H1 (cell line): ENCODE data around the gene LYZL4. TPM values are rescaled to one million over a fixed set of nuclear protein-coding genes. Genes with fewer than 3 reads are reported as not detected.

ENCODE experiments used
- CTCF ChIA-PET: fragments of 300-600 bp; sonication (Branson Sonifier 250); formaldehyde crosslinking; loops from one replicate; lab custom pipeline; 2021; ENCODE audit not compliant: partially characterized antibody; lab: Charles Lee
- POLR2A ChIA-PET: fragments of 300-600 bp; sonication (Branson Sonifier 250); formaldehyde crosslinking; loops from one replicate; lab custom pipeline; 2021; ENCODE audit warnings: inconsistent platforms; ENCODE audit not compliant: partially characterized antibody; lab: Charles Lee
- DNase-seq, 2 experiments: peaks; one replicate each; pipeline versions ENCODE4 v3.0.0 to v3.0.0-alpha.2; 2010 to 2022; ENCODE audit warnings: low spot score in 2 of 2, low read depth in 1 of 2, mixed read lengths in 1 of 2
- FAIRE-seq: peaks from 2 replicates; lab custom pipeline; 2011; peaks lifted over from hg19 to GRCh38; lab: Jason Lieb, UNC
- H2AFZ ChIP-seq: 2 replicates; pipeline ENCODE4 v1.8.1; 2012; ENCODE audit warnings: low read length, inconsistent platforms
- H2AK5ac ChIP-seq: 2 replicates; pipeline ENCODE4 v1.6.1; 2013; ENCODE audit warnings: low read depth, low read length
- H2BK120ac ChIP-seq: replicated peaks from 2 replicates; pipeline ENCODE3; 2013; ENCODE audit warnings: low read depth, low read length, inconsistent platforms
- H2BK12ac ChIP-seq: 2 replicates; pipeline ENCODE4 v1.6.1; 2013; ENCODE audit warnings: low read depth, low read length
- H2BK15ac ChIP-seq: 2 replicates; pipeline ENCODE4 v1.6.1; 2013; ENCODE audit warnings: low read length
- H2BK20ac ChIP-seq: 2 replicates; pipeline ENCODE4 v1.6.1; 2013; ENCODE audit warnings: low read length
- H2BK5ac ChIP-seq: 2 replicates; pipeline ENCODE4 v1.6.1; 2013; ENCODE audit warnings: low read depth, low read length
- H3K14ac ChIP-seq: 2 replicates; pipeline ENCODE4 v1.6.1; 2013; ENCODE audit warnings: inconsistent platforms; ENCODE audit not compliant: insufficient read length
- H3K18ac ChIP-seq: 2 replicates; pipeline ENCODE4 v1.6.1; 2013; ENCODE audit warnings: low read length; ENCODE audit errors: extremely low read depth
- H3K23ac ChIP-seq: 2 replicates; pipeline ENCODE4 v1.6.1; 2013; ENCODE audit warnings: inconsistent platforms; ENCODE audit not compliant: insufficient read length
- H3K23me2 ChIP-seq: 2 replicates; pipeline ENCODE4 v1.6.1; 2013; ENCODE audit warnings: low read depth, low read length
- H3K27ac ChIP-seq: 2 replicates; pipeline ENCODE4 v1.6.1; 2011; ENCODE audit warnings: low read depth, low read length, inconsistent platforms
- H3K27me3 ChIP-seq, 4 experiments: replicated peaks in 1 of 4; 1 replicate in 1 of 4; 2 replicates in 3 of 4; pipeline versions ENCODE4 v1.6.1 to v1.8.1; 2011 to 2013; ENCODE audit warnings: low read length in 3 of 4, mild to moderate bottlenecking in 3 of 4, inconsistent platforms in 2 of 4, mixed read lengths in 2 of 4, moderate library complexity in 1 of 4; ENCODE audit not compliant: control insufficient read depth in 3 of 4, insufficient read depth in 3 of 4; ENCODE audit errors: extremely low read depth in 1 of 4
- H3K36me3 ChIP-seq, 4 experiments: 2 replicates each; pipeline versions ENCODE4 v1.6.1 to v1.8.1; 2011 to 2013; ENCODE audit warnings: mild to moderate bottlenecking in 4 of 4, low read length in 3 of 4, moderate library complexity in 2 of 4, control low read depth in 1 of 4, inconsistent platforms in 1 of 4; ENCODE audit not compliant: insufficient read depth in 4 of 4, control insufficient read depth in 2 of 4
- H3K4ac ChIP-seq: replicated peaks from 2 replicates; pipeline ENCODE3; 2013; ENCODE audit warnings: low read length, low read depth, mixed read lengths, inconsistent platforms; ENCODE audit not compliant: insufficient read length
- H3K4me1 ChIP-seq, 4 experiments: replicated peaks in 1 of 4; 1 replicate in 1 of 4; 2 replicates in 3 of 4; pipeline versions ENCODE4 v1.6.1 to v1.8.1; 2011 to 2013; ENCODE audit warnings: low read length in 3 of 4, inconsistent platforms in 2 of 4, mixed read lengths in 1 of 4; ENCODE audit not compliant: insufficient read depth in 4 of 4, control insufficient read depth in 3 of 4
- H3K4me2 ChIP-seq, 2 experiments: 2 replicates each; pipeline versions ENCODE4 v1.6.1 to v1.8.1; 2011 to 2013; ENCODE audit warnings: low read depth in 2 of 2, low read length in 2 of 2, control low read depth in 1 of 2, inconsistent platforms in 1 of 2, mild to moderate bottlenecking in 1 of 2; ENCODE audit not compliant: insufficient read depth in 1 of 2
- H3K4me3 ChIP-seq, 4 experiments: fragments of 200-600, 300-600 bp in 1 of 4; sonication (generic), shearing (Covaris generic), sonication (Bioruptor Twin) in 1 of 4; 2 replicates each; pipeline versions ENCODE4 v1.5.1 to v1.8.1; 2011 to 2016; ENCODE audit warnings: low read length in 4 of 4, low read depth in 3 of 4, control low read depth in 2 of 4, inconsistent platforms in 2 of 4, mild to moderate bottlenecking in 2 of 4, mixed read lengths in 1 of 4, moderate library complexity in 1 of 4; ENCODE audit not compliant: insufficient read depth in 2 of 4; ENCODE audit errors: extremely low read depth in 1 of 4
- H3K56ac ChIP-seq: replicated peaks from 2 replicates; pipeline ENCODE3; 2013; ENCODE audit warnings: low read depth, mild to moderate bottlenecking, mixed read lengths, low read length, inconsistent platforms; ENCODE audit not compliant: insufficient read length
- H3K79me1 ChIP-seq: 2 replicates; pipeline ENCODE4 v1.6.1; 2013; ENCODE audit warnings: low read depth, low read length, control low read depth
- H3K79me2 ChIP-seq, 2 experiments: 2 replicates each; pipeline versions ENCODE4 v1.6.1 to v1.8.1; 2012 to 2013; ENCODE audit warnings: low read length in 2 of 2, mild to moderate bottlenecking in 2 of 2, inconsistent platforms in 1 of 2; ENCODE audit not compliant: insufficient read depth in 2 of 2, control insufficient read depth in 1 of 2
- H3K9ac ChIP-seq, 4 experiments: replicated peaks in 1 of 4; 1 replicate in 1 of 4; 2 replicates in 3 of 4; pipeline versions ENCODE4 v1.6.1 to v1.8.1; 2011 to 2013; ENCODE audit warnings: low read depth in 3 of 4, low read length in 3 of 4, control low read depth in 2 of 4, mild to moderate bottlenecking in 2 of 4, moderate library complexity in 2 of 4, inconsistent platforms in 1 of 4; ENCODE audit errors: extremely low read depth in 1 of 4
- H3K9me3 ChIP-seq, 2 experiments: 2 replicates each; pipeline versions ENCODE4 v1.6.1 to v1.8.1; 2012 to 2013; ENCODE audit warnings: mild to moderate bottlenecking in 2 of 2, moderate library complexity in 2 of 2, control low read depth in 1 of 2, inconsistent platforms in 1 of 2, low read depth in 1 of 2, low read length in 1 of 2, mixed read lengths in 1 of 2; ENCODE audit not compliant: insufficient read depth in 2 of 2
- H4K20me1 ChIP-seq, 2 experiments: replicated peaks in 1 of 2; 2 replicates each; pipeline versions ENCODE3 to v1.8.1; 2011 to 2013; ENCODE audit warnings: inconsistent platforms in 2 of 2, low read length in 2 of 2, mild to moderate bottlenecking in 1 of 2; ENCODE audit not compliant: insufficient read depth in 2 of 2, control insufficient read depth in 1 of 2
- H4K5ac ChIP-seq: 2 replicates; pipeline ENCODE4 v1.6.1; 2013; ENCODE audit warnings: low read length, low read depth, mixed read lengths, inconsistent platforms; ENCODE audit not compliant: insufficient read length
- H4K8ac ChIP-seq: 2 replicates; pipeline ENCODE4 v1.8.0; 2013; ENCODE audit warnings: mild to moderate bottlenecking, moderate library complexity, low read length, inconsistent platforms; ENCODE audit not compliant: insufficient read depth; ENCODE audit errors: extremely low read depth
- H4K91ac ChIP-seq: replicated peaks from 2 replicates; pipeline ENCODE3; 2013; ENCODE audit warnings: low read length, mixed read lengths, inconsistent platforms; ENCODE audit not compliant: insufficient read length
- BACH1 ChIP-seq: IDR thresholded peaks from 2 replicates; pipeline ENCODE4 v1.6.1; 2012; ENCODE audit warnings: low read length, improper control_type of control experiment
- BCL11A ChIP-seq, 2 experiments: IDR thresholded peaks; one replicate each; pipeline ENCODE4 v1.6.1; 2011; ENCODE audit warnings: low read depth in 2 of 2, low read length in 2 of 2, mild to moderate bottlenecking in 2 of 2
- BRCA1 ChIP-seq: IDR thresholded peaks from 2 replicates; pipeline ENCODE4 v1.6.1; 2012; ENCODE audit warnings: low read depth, low read length, improper control_type of control experiment
- KDM5A ChIP-seq: fragments of 200-600 bp; IDR thresholded peaks from 2 replicates; pipeline ENCODE4 v1.7.1; 2012; ENCODE audit warnings: mild to moderate bottlenecking, low read length, inconsistent platforms, mixed read lengths
- PHF8 ChIP-seq: fragments of 200-600 bp; sonication (generic); conservative IDR thresholded peaks from 2 replicates; pipeline ENCODE4 v1.7.1; 2012; ENCODE audit warnings: low read depth, mild to moderate bottlenecking, inconsistent platforms, low read length, moderate library complexity
- RBBP5 ChIP-seq: IDR thresholded peaks from 2 replicates; pipeline ENCODE4 v1.7.1; 2012; ENCODE audit warnings: low read depth, mild to moderate bottlenecking, inconsistent platforms, low read length, moderate library complexity, borderline replicate concordance
- WGBS, 2 experiments: shearing (Covaris generic) in 1 of 2; methylation state at CpG; one replicate each; pipeline versions ENCODE4 v1.1.6 to v1.1.7; 2013 to 2015; ENCODE audit warnings: low lambda C conversion rate in 2 of 2, mixed read lengths in 2 of 2, inconsistent platforms in 1 of 2, low coverage in 1 of 2, missing lambda C conversion rate in 1 of 2; ENCODE audit not compliant: insufficient replicate concordance in 2 of 2, insufficient coverage in 1 of 2, insufficient read length in 1 of 2; ENCODE audit errors: extremely low coverage in 1 of 2, missing lambda C conversion rate in 1 of 2; 5-methylcytosine and 5-hydroxymethylcytosine counted together
- polyA plus RNA-seq, 7 experiments: library from polyadenylated mRNA; depleted of rRNA in 3 of 7; stranded (reverse) in 5 of 7; unstranded in 2 of 7; fragments of >200 nt in 5 of 7; fragments of 200-250 nt in 2 of 7; gene quantifications; 1 replicate in 5 of 7; 2 replicates in 1 of 7; 4 replicates in 1 of 7; pipeline versions ENCODE4 v1.2.1 to v1.2.3, GENCODE V29; 2011 to 2013; ENCODE audit warnings: missing spikeins in 2 of 7, mixed read lengths in 2 of 7
- total RNA-seq: library from RNA; stranded (reverse); fragmentation: NEBNext Ultra II Directional; extraction: Animal tissue kit (Norgen Biotek cat#: 25700); gene quantifications from 2 replicates; pipeline ENCODE4 v1.2.1, GENCODE V29; 2021
- TF ChIP-seq, protein P1 (sequence below): IDR thresholded peaks from 2 replicates; pipeline ENCODE4 v1.6.1; 2012; ENCODE audit warnings: low read length, inconsistent platforms

LYZL4 gene
- total and polyA plus RNA-seq, 2 of the 8 experiments (the other 6 are each of a cell fraction or from before 2014, with no cell fraction given): not detected

DNA sequence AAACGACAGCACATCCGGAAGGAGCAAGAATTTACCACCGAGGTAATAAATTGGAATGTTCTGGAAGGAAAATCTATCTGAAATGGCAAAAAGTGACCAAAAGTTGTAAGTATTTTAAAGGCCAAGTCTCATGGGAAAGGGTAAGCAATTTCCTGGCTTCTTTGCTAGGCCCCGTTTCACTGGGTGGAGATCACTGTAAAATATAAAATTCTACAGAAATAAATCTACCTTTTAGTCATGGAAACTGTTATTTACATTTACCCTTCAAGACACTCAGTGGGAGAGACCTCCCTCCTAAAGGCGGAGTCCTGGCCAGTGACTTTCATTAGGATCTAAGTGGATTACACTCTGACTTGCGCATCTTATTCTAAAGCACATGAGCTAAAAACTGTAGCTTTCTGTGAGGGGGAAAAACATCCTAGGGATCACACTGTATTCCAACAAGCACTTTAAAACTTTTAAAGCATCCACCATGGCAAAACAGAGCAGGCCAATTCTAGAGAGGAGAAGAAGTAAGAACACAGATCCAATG is 28.8 kb downstream of the LYZL4 start:
- DNase-seq: no peak
- H3K79me2 ChIP-seq: no peaks in the 10 kb centered on the region
- no peak overlapping the region for H4K8ac ChIP-seq
- no peak overlapping the region for H2BK5ac ChIP-seq
- TF ChIP-seq KDM5A (no peak), BRCA1 (no peak), BCL11A (IDR thresholded peaks at IDR 0.05; ENCODE audit: low read depth in 2 of 2, low read length in 2 of 2) (no peak), BACH1 (no peak), PHF8 (no peak), RBBP5 (no peak)
- TF ChIP-seq, protein P1, sequence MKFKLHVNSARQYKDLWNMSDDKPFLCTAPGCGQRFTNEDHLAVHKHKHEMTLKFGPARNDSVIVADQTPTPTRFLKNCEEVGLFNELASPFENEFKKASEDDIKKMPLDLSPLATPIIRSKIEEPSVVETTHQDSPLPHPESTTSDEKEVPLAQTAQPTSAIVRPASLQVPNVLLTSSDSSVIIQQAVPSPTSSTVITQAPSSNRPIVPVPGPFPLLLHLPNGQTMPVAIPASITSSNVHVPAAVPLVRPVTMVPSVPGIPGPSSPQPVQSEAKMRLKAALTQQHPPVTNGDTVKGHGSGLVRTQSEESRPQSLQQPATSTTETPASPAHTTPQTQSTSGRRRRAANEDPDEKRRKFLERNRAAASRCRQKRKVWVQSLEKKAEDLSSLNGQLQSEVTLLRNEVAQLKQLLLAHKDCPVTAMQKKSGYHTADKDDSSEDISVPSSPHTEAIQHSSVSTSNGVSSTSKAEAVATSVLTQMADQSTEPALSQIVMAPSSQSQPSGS: no peak
- POLR2A ChIA-PET: no interaction called here
- no peak overlapping the region; the same call in 1 of the 2 replicates for H2AFZ ChIP-seq
- H3K9ac ChIP-seq: no peak overlapping the region
- H4K20me1 ChIP-seq: no peaks in the 10 kb centered on the region
- H3K4me3 ChIP-seq: no peak overlapping the region
- H3K27me3 ChIP-seq: no peaks in the 10 kb centered on the region
- H3K4me2 ChIP-seq: no peak overlapping the region
- no peak overlapping the region for H4K91ac ChIP-seq
- H2AK5ac ChIP-seq: no peak overlapping the region
- H3K18ac ChIP-seq: no peak overlapping the region
- H3K23me2 ChIP-seq: no peaks in the 10 kb centered on the region
- no peaks in the 10 kb centered on the region; a peak in 1 of 8 replicates for H3K36me3 ChIP-seq
- H2BK20ac ChIP-seq: no peak overlapping the region
- 88% methylated on average over 6 of the region's 6 CpGs; no CpG with 5 or more reads in 1 of the 2 experiments for WGBS, 2 experiments
- no peak overlapping the region for H3K23ac ChIP-seq
- CTCF ChIA-PET: interaction anchor here (1.0 to 1.3 kb wide), 2 partner anchors 12 to 134 kb away, joined by 3 read pairs; no protein-coding TSS in a partner anchor
- H3K56ac ChIP-seq: no peak overlapping the region
- no peaks in the 10 kb centered on the region for H3K79me1 ChIP-seq
- no peak overlapping the region for H3K27ac ChIP-seq
- no peak overlapping the region for H2BK120ac ChIP-seq
- no peak overlapping the region for H3K14ac ChIP-seq
- H3K9me3 ChIP-seq: no peaks in the 10 kb centered on the region
- no peak overlapping the region for H2BK15ac ChIP-seq
- no peak overlapping the region for H2BK12ac ChIP-seq
- H3K4me1 ChIP-seq: no peaks in the 10 kb centered on the region
- no peak for FAIRE-seq
- no peak overlapping the region for H3K4ac ChIP-seq
- no peak overlapping the region for H4K5ac ChIP-seq
